NCI-H446 treated with DMSO at 0.1 percent for 48 hours (cell line): ENCODE data around the gene GBA2.

Experiments
- DNase-seq: peaks from one replicate; lab custom pipeline; 2025; lab: John Stamatoyannopoulos, UW

The GBA2 gene

GRCh38 chr9:35714579-35715252 lies 34.3 kb downstream of the GBA2 start:
- no peak for DNase-seq

- DNase-seq: no peak
Observed at GRCh38 chr9:35714123-35714522, 34.9 kb downstream of the GBA2 start.

DNA sequence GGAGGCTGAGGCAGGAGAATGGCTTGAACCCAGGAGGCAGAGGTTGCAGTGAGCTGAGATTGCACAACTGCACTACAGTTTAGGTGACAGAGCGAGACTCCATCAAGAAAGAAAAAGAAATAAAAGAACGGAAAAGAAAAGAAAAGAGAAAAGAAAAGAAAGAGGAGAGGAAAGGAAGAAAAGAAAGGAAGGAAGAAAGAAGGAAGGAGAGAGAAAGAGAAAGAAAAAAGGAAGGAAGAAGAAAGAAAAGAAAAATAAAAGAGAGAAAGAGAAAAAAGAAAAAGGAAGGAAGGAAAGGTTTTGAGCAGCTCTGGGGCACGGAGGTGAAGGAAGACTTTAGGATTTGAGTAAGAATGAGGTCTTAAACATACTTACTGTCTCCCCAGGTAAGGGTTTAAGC lies 35.5 kb downstream of the GBA2 start:
- DNase-seq: no peak

- DNase-seq: no peak
Observed at GRCh38 chr9:35712762-35713400, 36.1 kb downstream of the GBA2 start.

DNA sequence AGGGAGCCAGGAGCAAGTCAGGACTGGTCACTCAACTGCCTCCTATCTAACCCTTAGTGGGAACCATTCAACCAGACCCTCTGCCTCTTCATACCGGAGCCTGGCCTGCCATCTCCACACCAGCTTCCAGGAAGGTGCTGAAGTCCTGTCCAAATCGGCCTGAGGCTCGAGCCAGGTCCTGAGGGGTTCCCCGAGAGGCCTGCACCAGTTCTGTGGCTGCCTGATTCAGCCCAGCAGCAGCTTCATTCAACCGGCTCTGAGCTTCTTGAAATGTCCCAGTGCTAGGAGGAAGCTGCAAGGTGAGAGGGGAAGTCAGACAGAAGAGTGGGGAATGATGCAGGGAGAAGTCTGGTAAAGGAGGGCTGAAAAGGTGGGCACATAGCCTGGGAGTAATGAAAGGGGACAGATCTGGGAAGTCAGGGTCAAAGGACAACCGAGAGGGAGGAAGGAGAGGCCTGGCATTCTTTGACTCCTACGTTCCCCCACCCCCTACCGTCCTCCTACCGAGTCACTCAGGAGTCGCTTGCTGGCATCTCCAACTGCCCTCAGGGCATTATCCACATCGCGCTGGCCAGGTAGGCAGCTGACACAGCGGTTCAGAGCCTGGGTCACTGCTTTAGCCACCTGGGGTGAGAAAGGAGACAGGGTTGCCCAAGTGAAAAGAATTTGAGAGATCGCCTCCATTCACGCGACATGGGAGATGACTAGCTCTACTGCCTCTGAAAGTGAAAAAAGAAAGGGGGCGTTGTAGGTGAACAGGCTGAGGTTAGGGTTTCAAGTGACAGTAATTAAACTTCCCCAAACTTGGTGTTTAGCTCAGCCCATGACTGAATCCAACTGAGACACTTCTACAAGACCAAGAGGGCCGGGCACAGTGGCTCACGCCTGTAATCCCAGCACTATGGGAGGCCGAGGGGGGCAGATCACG lies 37.3 kb downstream of the GBA2 start:
- no peak for DNase-seq

GRCh38 chr9:35710818-35711500 lies 38.1 kb downstream of the GBA2 start:
- no peak for DNase-seq

GRCh38 chr9:35708146-35708545 lies 40.9 kb downstream of the GBA2 start:
- no peak for DNase-seq

GRCh38 chr9:35706951-35707350 lies 42.1 kb downstream of the GBA2 start:
- no peak for DNase-seq

DNA sequence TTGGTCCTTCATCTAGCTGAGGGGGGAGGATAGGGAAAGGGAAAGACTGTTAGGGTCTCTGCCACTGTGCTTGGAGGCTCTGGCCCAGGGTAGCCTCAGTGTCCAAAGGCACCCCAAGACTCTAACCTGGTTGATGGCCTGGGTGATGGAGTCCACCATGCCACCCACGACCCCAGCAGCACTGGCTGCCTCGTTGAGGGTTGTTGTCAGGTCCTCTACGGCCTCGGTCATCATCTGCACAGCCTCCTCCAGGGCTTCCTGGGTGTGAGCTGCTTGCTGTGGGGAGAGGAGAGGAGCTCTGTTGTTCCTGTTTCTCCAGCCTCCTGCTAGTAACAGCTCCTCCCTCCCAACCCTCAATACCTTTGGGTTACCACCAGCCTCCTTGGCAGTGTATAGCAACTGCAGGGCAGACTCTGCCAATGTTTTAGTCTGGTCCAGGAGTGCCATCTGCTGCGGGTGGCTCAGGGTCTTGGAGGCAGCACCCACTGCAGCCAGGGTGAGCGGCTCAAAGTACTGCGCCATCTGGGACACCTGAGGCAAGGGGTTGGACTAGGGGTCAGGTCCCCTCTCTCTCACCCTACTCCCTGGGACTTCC lies 43.1 kb downstream of the GBA2 start:
- DNase-seq: no peak

DNA sequence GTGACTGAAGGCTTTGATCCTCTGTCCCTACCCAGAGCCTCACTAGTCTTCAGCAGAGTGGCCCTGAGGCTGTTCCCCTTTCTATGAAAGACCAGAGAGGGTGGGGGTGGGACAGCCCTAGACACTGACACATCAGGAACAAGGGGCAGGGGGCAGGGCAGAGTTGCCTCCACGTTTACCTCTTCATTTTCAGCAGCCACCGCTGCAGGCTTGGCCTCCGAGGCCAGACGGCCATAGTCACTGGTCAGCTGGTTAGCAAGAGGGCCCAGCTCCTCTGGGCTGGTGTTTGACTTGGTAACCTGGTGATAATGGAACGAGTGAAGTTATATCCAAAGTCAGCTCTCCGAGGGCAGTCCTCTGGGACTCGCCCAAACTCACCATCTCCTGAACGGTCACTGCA lies 43.7 kb downstream of the GBA2 start:
- no peak for DNase-seq

GRCh38 chr9:35703906-35704672 lies 44.9 kb downstream of the GBA2 start:
- DNase-seq: no peak

DNA sequence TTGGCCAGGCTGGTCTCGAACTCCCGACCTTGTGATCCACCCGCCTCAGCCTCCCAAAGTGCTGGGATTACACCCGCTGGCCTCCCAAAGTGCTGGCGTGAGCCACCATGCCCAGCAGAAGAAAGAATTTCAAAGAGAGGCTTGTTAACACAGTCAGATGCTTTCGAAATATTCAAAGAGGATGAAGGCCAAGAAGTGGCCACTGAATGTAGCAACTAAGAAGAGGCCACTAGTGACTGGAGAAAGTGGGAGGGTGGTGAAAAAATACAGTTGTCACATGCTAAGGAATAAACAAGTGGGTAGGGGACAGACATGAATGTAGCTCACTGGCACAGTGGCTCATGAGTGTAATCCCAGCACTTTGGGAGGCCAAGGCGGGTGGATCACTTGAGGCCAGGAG lies 46.3 kb downstream of the GBA2 start:
- no peak for DNase-seq

DNA sequence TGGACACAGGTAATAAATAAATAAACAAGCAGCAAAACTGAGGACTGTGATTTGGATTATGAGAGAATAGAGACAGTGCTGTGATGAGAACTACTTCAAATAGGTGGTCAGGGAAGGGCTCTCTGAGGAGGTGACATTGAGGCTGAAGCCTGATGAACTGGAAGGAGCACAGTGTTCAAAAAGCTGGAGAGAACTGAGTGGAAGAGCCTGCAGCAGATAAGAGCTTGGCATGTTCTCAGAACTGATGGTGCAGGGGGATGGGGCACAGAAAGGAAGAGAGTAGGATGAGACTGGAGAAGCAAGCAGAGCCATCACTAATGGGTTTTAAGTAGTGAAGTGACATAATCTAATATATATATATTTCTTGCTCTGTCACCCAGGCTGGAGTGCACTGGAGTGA lies 48.1 kb downstream of the GBA2 start:
- no peak for DNase-seq

GRCh38 chr9:35700031-35700430 lies 49.0 kb downstream of the GBA2 start:
- no peak for DNase-seq

- DNase-seq: no peak
Observed at GRCh38 chr9:35698231-35698630, 50.8 kb downstream of the GBA2 start.

GRCh38 chr9:35697486-35697885 lies 51.5 kb downstream of the GBA2 start:
- DNase-seq: no peak

DNA sequence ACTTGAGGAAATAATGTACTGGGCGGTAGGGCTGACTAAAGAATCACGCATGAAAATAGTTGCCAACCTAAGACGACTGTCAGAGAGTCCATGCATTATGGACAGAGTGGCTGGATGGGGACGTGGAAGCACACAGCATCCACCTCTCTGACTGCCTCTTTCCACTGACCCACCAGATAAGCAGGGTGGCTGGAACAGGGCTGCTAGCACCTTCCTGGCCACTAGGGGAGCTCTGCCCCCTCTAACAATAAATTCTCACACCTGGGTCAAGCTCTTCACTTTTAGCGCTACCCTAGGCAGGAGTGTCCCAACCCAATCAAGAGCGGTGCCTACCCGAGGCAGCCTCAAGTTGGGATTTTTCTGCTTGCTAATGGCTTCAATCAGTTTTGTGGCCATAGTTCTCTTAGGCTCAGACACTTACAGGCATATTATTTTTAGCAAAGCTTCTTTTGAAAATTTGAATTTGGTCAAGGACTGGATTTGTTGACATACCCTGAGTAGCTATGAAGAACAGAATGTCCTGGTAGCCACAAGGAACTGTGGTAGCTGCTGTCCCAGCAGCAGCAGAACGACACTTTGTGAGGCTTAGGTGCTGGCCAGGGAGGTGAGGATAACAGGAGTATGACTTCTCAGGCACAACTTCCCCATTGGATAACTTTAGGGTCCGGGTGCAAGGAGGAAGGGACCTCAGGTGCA lies 52.4 kb downstream of the GBA2 start:
- no peak for DNase-seq

GRCh38 chr9:35695943-35696401 lies 53.1 kb downstream of the GBA2 start:
- DNase-seq: no peak

- DNase-seq: no peak
Observed at GRCh38 chr9:35691757-35692301, 57.2 kb downstream of the GBA2 start.

DNA sequence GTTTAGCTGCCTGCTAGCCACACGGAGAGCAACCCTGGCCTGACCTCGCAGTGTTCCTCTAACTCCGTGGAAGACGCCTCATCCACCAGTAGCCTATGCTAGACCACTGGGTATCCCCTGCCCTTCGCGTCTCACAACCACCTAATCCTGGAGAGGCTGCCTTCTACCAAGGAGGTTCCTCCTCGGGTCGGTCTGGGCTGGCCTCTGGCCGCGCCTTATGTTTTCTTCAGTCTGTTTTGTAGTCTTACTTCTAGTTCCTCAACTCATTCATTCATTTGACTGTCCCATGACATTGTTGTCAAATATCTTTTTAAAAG lies 57.7 kb downstream of the GBA2 start:
- no peak for DNase-seq
